Gastroesophageal sphincter (tissue), 3 donors: ENCODE results near the gene ZCCHC24.

Experiments
- EP300 ChIP-seq: sonication (generic); formaldehyde crosslinking; IDR thresholded peaks from one replicate; pipeline ENCODE4 v1.6.1; 2017; ENCODE audit warnings: antibody characterized with exemption, mild to moderate bottlenecking
- POLR2A ChIP-seq, 2 donors: fragments of 450-650 bp; IDR thresholded peaks; one replicate each; pipeline ENCODE4 v1.6.1; 2017; ENCODE audit warnings: antibody characterized with exemption in 2 of 2, mild to moderate bottlenecking in 2 of 2, moderate library complexity in 1 of 2
- TF ChIP-seq, protein P1 (sequence below), 4 experiments: fragments of 200-600 bp in 2 of 4; fragments of 450-650 bp in 2 of 4; sonication (generic) in 1 of 4; IDR thresholded peaks; one replicate each; pipeline ENCODE4 v1.5.1; 2017 to 2019; ENCODE audit warnings: antibody characterized with exemption in 4 of 4, mild to moderate bottlenecking in 2 of 4, moderate library complexity in 2 of 4

DNA sequence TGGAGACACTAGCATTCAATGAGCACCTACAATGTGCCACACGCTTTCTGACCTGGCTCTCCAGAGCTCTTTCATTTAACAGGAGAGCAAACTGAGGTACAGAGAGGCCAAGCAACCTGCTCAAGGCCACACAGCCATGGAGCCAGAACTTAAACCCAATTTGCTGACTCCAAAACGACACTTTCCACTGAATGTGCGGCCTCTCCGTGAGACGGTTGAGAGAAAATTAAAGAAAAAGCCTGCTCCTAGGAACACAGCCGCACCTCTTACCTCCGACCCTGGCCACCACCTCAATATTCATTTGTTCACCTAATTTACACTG, 42.8 kb downstream of the ZCCHC24 start:
- no peak for TF ChIP-seq EP300
- TF ChIP-seq POLR2A (IDR thresholded peaks at IDR 0.05): no peak
- TF ChIP-seq, protein P1, sequence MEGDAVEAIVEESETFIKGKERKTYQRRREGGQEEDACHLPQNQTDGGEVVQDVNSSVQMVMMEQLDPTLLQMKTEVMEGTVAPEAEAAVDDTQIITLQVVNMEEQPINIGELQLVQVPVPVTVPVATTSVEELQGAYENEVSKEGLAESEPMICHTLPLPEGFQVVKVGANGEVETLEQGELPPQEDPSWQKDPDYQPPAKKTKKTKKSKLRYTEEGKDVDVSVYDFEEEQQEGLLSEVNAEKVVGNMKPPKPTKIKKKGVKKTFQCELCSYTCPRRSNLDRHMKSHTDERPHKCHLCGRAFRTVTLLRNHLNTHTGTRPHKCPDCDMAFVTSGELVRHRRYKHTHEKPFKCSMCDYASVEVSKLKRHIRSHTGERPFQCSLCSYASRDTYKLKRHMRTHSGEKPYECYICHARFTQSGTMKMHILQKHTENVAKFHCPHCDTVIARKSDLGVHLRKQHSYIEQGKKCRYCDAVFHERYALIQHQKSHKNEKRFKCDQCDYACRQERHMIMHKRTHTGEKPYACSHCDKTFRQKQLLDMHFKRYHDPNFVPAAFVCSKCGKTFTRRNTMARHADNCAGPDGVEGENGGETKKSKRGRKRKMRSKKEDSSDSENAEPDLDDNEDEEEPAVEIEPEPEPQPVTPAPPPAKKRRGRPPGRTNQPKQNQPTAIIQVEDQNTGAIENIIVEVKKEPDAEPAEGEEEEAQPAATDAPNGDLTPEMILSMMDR (IDR thresholded peaks at IDR 0.05): no peak
